Activated CD4-positive, alpha-beta T cell treated with anti-CD3 and anti-CD28 coated beads, Interleukin-2, amount 50 U/mL, for 24 hours (primary cell): Measurements from ENCODE around the gene REST.
A peak's percentile ranks its signal among the peaks of the same experiment; 100 is the strongest.

Experiments
- DNase-seq, 2 donors: peaks; one replicate each; pipeline ENCODE4 v3.0.0-alpha.2; 2020; ENCODE audit warnings: low read depth in 1 of 2, low spot score in 1 of 2

REST gene

DNA sequence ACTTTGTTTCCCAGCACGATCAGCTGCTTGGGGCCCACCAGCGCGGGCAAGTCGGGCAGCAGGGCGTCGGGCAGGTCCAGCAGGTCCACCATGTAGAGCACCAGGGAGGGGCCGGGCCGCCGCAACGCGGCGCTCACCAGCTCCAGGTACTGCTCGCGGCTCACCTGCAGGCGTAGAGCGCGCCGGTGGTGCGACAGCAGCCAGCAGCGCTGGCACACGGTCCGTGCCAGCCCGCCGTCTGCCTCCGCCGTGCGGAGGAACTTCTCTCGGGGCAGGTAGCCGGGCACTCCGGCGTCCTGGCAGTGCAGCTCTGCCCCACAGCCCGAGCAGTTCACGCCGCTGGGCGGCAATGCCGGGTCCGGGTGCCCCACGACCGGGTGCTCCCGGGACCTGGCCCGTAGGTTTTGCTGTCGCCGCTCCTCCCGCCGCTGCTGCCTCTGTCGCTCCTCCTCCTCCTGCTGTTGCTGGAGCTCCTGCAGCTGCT lies 69.2 kb downstream of the REST start:
- no peak for DNase-seq

GRCh38 chr4:56977321-56978012 lies 69.8 kb downstream of the REST start, which contains the start of gene NOA1:
NOA1 (minus strand) TSS chr4:56977606; CDS start chr4:56977585, 21 bp downstream.
- DNase-seq = peak; percentile 95 to 96

GRCh38 chr4:56978750-56979303 lies 71.1 kb downstream of the REST start, which contains the start of gene POLR2B:
POLR2B (plus strand) TSS chr4:56978896; CDS start chr4:56978986, 90 bp downstream.
- peak; percentile 59 to 86 for DNase-seq

- no peak for DNase-seq
Measured at GRCh38 chr4:56979421-56980072, 71.8 kb downstream of the REST start.

- no peak for DNase-seq
Measured at GRCh38 chr4:56981795-56982201, 74.1 kb downstream of the REST start.

DNA sequence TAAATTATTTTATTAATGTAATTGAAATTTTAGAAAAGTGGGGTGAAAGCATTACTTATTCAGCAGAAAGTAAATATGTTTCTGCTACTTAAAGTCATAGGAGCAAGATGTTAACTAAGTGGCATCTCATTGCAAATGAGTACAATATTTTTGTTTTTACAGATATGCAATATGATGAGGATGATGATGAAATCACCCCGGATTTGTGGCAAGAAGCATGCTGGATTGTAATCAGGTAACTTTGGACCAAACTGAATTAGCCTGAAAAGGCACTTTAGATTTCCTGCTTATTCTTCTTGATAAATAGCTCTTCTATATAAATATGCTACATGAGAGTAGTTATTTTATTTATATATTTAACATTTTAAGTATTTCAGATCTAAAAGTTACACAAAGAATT lies 78.5 kb downstream of the REST start:
- DNase-seq = no peak

DNA sequence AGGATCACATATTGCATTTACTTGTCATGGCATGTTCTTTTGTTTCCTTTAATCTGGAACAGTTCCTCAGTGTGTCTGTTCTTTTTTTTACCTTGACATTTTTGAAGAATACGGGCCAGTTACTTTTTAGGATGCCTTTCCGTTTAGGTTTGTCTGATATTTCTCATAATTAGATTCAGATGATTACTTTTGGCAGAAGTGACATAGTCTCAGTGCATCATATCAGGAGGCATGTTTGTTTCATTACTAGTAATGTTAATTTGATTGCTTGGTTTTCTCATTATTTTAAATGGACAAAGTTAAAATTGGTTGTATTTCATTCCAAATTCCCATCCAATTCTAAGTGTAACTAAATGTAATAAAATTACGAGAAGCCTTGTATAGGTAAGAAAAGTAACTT lies 79.3 kb downstream of the REST start:
- DNase-seq = no peak

- no peak for DNase-seq
Measured at GRCh38 chr4:56990109-56990905, 82.6 kb downstream of the REST start.

DNA sequence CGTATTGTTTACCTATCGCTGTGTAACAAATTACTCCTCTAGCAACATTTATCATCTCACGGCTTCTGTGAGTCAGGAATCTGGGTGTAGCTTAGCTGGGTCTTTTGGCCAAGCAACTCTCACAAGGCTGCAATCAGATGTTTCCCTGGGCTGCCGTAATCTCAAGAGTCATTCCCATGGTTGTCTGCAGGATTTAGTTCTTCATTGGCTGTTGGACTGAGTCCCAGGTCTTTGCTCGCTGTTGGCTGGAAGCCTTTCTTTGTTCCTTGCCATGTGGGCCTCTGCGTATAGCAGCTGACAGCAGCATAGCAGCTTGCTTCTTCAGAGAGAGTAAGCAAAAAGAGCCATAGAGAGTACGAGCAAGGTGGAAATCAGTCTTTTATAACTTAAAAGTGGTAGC lies 87.8 kb downstream of the REST start:
- no peak for DNase-seq

DNA sequence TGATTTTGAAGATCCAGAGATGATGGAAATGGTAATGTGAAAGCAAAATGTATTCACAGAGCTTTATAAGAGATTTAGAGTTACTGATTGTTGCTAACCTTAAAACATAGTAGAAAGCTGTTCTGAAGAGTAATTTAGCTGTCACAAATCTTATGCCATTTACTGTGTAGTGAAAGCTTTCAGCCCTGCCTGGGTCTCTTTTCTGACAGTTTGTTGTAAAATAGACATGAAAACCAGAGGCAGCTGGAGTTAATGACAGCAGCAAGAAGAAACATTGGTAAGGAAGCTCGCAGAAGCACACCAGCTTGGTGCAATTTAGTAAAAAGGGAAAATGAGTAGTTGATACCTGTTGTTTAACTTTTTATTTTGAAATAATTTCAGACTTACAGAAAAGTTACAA lies 92.1 kb downstream of the REST start:
- DNase-seq = no peak

DNA sequence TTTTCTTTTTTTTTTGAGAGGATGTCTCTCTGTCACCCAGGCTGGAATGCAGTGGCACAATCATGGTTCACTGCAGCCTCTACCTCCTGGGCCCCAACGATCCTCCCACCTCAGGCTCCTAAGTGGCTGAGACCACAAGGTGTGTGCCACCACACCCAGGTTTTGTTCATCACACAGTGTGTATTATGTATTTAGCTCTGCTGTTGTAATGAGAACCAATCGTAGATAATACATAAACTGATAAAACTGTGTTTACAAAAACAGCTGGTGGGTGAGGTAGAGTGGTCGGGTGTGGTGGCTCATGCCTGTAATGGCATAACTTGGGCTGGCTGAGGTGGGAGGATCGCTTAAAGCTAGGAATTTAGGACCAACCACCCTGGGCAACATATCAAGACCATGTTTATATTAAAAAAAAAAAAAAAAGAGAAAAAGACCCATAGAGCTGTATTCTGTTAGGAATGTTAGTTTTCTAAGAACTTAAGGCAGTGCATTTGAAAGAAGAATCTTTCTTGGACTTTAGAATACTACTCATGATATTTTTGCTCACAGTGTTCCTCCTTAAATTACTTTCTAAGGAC lies 105.9 kb downstream of the REST start:
- DNase-seq = no peak
